Caki2 (cell line): ENCODE results near the gene GABBR1. TPM values are rescaled to one million over a fixed set of nuclear protein-coding genes. Genes with fewer than 3 reads are reported as not detected.

ENCODE experiments used
- DNase-seq: peaks from one replicate; pipeline ENCODE4 v3.0.0-alpha.2; 2015; ENCODE audit warnings: low read depth
- in situ Hi-C: cut with HindIII; loops from 2 replicates; pipeline ENCODE4 v1.10.0; 2016; ENCODE audit warnings: low sequenced_read_pairs, low pct_unique_long_range_greater_than_20kb, mixed read lengths
- total RNA-seq: library from RNA; depleted of rRNA; stranded (reverse); fragments of >200 nt; shearing (Covaris generic); gene quantifications from 2 replicates; pipeline ENCODE4 v1.2.3, GENCODE V29; 2014; ENCODE audit warnings: low replicate concordance

The GABBR1 gene
- total RNA-seq, 1 experiment from 2014 or later = 1.6 TPM

DNA sequence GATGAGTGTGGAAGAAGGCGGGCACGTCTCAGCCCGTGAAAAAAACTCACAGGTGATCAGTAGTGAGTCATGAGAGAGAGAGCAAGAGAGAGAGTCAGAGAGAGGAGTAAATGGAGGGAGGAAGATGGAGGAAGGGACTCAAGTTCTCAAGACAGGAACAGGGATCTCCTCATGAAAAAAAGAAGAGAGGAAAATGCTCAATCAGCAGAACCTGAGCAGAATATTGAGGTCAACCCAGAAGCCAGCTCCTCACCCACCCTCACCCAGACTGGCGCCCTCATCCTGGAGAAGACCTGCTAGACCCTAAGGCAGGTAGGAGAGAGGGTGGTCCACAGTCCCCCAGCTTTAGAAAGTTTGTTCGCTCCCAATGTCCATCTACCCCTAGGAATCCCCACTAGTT lies 78.2 kb downstream of the GABBR1 start:
- no peak for DNase-seq
- in situ Hi-C loops = no loop called here

DNA sequence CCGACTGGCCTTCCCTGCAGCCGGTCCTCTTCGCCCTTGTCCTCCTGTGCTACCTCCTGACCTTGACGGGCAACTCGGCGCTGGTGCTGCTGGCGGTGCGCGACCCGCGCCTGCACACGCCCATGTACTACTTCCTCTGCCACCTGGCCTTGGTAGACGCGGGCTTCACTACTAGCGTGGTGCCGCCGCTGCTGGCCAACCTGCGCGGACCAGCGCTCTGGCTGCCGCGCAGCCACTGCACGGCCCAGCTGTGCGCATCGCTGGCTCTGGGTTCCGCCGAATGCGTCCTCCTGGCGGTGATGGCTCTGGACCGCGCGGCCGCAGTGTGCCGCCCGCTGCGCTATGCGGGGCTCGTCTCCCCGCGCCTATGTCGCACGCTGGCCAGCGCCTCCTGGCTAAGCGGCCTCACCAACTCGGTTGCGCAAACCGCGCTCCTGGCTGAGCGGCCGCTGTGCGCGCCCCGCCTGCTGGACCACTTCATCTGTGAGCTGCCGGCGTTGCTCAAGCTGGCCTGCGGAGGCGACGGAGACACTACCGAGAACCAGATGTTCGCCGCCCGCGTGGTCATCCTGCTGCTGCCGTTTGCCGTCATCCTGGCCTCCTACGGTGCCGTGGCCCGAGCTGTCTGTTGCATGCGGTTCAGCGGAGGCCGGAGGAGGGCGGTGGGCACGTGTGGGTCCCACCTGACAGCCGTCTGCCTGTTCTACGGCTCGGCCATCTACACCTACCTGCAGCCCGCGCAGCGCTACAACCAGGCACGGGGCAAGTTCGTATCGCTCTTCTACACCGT lies 79.5 kb downstream of the GABBR1 start:
- in situ Hi-C loops = no loop called here

DNA sequence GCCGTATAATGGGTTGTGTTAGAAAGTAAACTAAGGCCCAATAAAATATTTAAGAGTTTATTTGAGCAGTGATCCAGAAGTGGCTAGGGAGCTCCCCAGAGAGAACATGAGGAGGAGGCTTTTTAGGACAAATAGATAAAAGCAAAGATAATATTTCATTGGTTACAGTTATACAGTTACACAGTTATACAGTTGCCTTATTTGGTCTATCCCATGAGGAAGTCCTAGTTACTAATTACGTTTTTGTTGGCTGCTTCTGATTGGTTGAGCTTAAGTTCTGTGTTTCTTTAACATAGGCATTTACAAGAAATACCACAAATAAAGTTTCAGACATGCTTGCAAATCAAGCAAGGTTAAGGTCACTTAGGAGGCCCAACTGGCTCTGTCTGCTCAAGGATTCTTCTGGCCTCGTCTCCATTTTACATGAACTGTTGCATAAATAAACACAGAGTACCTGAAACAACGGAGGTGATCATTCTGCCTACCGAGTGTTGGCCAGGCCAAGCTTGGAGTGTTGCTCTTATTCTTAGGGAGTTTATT lies 80.4 kb downstream of the GABBR1 start:
- peak; percentile 33 for DNase-seq
- in situ Hi-C loops = no loop called here

More for the DNA sequence above, 79.5 kb downstream of the GABBR1 start:
- DNase-seq = no peak

DNA sequence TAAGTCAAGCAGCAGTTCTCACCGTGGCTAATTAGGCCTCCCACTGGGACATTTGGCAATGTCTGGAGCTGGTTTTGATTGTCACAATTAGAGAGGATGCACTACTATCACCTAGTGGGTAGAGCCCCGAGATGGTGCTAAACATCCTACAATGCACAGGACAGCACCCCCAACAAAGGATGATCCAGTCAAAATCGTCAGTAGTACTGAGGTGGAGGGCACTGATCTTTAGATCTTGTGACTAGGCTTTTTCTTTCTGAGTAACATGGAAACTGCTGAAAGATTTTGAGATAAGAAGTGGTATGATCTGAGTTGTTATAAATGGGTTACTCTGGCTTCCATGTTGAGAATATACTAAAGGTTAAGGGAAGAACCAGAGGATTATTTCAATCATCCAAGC lies 85.4 kb downstream of the GABBR1 start:
- no peak for DNase-seq
- in situ Hi-C loops = no loop called here

DNA sequence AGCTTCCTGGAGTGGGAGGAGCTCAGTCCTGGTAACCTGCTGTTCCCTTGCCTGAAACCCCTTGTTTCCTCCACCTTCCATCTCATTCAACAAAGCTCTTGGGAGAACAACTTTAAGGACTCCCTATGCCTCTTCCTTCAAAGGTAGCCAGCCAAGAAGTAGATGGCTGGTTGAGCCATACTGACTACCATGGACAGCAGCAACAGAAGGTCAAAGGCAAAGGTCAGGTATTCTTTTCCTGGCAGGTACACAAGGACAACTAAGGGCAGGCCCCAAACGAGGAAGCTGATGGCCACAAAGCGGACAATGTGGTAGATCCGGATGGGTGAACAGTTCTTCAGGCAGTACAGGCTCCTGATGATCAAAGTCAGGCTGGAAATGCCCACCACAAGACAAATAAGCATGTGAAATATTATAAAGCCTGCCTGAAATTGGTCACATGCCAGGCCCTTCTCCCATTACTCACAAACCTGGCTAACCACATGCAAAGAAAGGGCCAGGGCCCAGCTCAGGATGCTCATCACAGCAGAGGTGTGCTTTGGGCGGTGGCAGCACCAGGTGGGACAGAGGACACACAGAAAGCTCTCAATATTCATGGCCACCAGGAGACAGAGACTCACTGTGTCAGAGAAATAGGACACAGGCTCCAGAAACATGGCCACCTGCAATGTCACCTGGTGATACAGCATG lies 95.1 kb downstream of the GABBR1 start:
- in situ Hi-C loops = no loop called here

DNA sequence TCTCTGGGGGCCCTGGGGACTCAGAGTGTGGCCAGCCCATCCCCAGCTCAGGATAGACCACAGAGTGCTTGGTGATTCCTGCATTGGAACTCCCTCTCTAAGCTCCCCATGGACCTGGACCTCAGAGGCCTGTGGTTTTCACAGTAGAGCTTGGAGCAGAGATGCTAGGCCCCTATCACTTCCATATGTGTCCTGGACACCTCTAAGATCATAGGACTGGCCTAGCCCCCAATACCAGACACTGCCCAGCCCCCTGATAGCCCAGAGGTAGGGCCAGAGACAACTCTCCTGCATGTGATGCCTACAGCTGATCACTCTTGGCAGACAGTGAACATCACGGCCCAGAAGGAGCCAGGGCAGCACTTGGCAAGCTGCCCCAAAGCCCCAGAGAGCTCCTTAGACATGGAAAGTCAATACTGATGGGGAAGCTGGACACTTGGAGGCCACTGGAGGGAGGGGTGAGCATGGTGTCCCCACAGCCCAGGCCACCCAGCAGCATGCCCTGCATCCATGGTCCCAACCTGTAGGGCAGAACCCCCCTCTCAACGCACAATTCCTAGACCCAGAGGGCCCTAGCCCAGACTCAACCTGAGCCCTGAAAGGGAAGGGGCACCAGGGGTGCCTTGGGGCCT lies 100.5 kb downstream of the GABBR1 start:
- in situ Hi-C loops = no loop called here
- no peak for DNase-seq

More for the DNA sequence above, 95.1 kb downstream of the GABBR1 start:
- no peak for DNase-seq

DNA sequence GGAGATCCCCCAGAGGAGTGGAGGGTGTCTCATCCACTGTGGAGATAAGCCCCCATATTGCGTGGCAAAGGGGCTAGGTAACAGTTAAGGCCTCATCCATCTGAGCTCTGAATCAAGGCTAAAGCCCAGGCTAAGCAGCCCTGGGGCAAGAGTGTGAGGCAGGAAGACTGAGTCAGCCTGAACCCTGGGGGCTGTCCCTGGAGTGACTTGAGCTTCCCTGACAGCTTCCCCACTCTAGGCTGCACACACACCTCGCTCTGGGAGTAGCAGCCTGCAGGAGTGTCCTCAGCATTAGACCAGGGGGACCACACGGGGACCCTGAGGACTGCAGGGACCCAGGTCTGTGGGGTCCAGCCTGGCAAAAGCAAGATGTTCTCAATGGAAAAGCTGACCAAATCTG lies 101.3 kb downstream of the GABBR1 start:
- in situ Hi-C loops = no loop called here
- DNase-seq = no peak

DNA sequence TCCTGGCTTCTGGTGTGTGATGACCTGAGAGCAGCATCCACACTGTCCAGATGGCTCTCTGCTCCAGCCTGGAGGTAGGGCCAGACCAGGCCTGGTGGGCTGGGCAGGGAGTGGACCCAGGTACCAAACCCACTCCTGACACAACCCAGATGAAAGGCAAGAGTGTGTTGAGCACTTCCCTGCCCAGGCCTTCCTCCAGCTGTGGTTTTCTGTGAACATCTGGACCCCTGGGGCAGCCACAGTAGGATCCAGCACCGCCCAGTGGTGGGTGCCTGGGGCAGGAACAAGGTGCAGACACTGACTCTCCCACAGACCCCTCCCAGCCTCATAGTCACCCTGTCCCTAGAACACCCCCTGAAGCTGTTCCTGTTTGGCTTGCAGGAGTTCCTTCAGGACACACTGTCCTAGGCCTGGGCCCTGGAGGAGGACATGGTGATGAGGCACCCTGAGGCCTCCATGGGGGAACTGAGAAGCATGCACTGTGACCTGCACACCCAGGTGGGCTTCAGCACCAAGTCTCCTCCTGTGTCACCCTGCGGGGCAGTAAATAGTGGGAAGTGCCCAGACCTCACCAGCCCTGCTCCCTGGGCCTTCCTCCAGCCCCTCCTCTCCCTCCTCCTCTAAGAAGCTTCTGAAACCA lies 102.2 kb downstream of the GABBR1 start:
- DNase-seq = no peak
- in situ Hi-C loops = no loop called here

DNA sequence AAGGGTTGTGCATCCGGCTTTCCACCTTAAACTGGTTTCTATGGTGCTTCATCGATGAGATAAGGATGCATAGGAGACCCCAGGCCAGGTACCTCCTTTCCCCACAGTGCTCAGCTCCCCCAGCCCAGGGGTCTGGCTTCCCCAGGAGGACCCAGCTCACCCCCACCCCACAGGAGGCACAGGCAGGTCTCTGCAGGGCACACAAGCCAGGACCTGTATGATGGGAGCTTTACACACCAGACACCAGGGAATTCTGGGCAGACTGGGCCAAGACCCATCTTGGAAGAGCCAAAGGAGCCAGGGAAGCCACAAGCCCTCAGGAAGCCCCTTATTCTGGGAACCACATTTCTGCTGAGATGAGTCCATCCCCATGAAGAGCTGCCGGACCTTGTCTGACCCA lies 103.0 kb downstream of the GABBR1 start:
- DNase-seq = no peak
- in situ Hi-C loops = no loop called here

DNA sequence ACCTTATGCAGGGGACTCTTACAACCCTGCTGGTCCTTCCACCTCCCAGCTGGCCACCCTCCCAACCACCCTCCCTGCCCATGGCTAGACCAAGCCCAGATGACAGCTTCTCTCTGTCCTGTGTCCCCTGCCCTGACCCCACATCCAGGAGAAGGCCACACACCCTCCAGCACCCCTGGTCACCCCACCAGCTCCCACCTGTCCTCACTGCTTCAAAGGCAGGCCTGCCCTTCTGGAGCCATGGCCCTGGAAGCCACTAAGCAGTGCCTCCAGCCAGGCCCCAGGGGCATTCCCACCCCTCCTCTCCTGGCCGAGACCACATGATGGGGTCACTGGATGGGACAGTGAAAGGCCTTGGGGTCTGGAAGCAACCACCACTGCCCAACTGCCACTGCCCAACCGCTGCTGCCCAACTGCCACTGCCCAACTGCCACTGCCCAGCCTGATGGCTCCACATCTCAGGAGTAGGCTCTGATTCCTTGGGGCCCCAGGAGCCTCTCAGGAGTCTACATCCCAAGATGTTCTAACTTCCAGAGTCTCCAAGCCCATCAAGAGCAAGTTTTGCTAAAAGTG lies 103.9 kb downstream of the GABBR1 start:
- in situ Hi-C loops = no loop called here
- DNase-seq = no peak

DNA sequence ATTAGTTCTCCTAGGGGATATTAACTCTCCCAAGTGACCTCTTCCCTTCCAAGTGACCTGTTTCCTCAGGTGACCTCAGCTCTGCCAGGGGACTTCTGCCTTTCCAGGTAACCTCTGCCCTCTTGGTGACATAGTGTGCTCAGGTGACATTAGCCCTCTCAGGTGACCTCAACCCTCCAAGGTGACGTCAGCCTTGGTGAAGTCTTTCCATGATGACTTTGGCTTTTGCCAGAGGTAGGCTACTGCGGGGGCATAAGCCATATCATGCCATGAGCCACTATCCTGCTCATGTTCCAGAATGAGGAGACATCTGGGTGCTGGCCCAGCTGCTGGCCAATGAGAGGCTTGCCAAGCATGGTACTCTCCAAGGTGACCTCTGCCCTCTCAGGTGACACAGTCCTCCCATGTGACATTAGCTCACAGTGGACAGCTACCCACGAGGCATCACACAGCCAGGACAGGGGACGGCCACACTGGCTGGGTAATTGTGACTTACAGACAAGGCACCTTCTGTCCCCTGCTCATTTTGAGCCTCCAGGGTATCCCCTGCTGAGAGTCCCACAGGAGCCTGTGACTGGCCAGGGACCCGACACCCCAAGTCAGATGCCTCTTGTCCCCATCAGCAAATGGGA lies 104.6 kb downstream of the GABBR1 start:
- in situ Hi-C loops = no loop called here
- no peak for DNase-seq

DNA sequence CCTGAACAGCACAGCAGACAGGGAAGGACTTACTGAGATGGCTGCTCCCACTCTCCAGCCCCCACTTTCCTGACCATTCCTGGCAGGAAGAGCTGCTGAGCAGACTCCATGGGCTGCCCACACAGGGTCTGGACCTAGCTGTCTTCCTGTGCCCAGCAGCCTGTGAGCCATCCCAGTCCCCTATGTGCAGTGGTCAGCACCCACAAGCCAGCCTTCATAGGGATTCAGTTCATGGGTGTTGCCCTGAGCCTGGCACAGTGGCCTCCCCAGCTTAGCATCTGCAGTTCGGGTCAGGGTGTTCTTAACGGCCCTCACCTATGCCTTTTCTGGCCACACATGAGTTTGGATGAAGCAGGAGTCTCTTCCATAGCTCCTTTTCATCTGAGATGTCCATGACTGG lies 105.4 kb downstream of the GABBR1 start:
- DNase-seq = no peak

DNA sequence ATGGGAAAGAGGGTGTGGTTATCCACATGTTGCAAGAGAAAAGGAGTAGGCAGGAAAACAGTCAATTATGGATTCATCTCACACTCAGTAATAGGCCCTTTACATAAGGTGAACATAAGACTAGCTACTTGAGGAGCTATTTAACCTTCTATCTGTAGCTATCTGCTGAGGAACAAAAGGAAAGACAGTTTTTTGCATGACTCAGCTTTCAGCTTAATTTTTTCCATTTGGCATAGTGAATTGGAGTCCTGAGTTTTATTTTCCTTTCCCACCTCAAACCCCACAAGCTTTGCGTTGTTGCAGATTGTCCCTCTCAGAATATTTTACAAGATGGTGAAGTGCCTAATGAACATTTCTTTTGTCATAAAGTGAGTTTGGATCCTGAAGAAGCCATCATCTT lies 105.9 kb downstream of the GABBR1 start:
- no peak for DNase-seq
- in situ Hi-C loops = no loop called here

More for the DNA sequence above, 105.4 kb downstream of the GABBR1 start:
- in situ Hi-C loops = no loop called here

DNA sequence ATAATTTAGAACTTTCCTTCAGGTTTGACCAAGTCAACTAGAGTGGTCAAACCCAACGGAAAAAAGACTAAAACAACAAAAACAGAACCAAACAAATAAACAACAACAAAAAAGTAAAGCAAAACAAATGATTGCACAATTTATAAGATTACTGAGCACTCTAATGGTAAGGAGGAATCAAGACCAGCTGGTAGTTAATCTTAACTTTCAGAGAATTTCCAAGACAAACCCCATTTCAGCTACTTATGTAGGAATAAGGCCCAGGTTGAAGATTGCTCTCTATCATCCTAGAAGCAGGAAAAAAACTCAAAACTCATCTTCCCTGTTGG lies 107.7 kb downstream of the GABBR1 start:
- DNase-seq = no peak
- in situ Hi-C loops = no loop called here

DNA sequence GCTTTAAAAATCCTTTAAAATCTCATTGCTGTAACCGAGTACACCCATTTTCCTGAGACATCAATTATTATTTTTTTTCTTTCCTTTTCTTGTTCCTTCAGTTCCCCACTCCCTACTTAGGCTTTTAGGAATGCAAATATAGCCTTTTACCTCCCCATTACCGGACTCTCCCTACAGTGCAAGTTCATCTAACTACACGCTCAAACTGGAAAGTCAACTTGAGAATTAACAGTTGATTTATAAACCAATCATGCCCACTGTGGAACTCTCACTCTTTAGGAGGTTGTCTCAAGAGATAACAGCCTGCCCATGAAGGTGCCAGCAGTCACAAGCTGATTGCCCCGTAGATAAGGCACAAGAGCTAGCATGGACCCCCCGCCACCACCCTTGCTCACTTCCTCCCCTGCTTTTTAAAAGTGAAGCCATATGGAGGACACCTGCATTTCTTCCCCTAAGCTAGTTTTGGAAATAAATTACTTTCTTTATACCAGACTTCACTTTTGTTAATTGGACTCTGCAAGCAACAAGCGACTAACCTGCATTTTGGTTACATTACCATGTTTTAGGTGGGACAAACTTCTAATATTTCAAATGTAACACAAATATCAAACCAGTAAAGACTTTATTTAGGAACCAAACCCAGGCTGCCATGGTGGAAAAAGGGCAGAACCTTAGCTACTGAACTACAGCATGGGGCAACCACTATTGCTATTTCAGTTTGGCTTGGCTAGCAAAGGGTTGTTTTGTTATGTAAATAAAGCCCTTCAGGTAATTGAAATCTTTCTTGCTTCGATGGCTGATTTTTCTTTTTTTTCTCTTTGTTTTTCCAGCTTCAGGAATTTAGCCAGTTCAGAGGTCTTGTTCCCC lies 108.3 kb downstream of the GABBR1 start:
- no peak for DNase-seq
- in situ Hi-C loops = no loop called here

DNA sequence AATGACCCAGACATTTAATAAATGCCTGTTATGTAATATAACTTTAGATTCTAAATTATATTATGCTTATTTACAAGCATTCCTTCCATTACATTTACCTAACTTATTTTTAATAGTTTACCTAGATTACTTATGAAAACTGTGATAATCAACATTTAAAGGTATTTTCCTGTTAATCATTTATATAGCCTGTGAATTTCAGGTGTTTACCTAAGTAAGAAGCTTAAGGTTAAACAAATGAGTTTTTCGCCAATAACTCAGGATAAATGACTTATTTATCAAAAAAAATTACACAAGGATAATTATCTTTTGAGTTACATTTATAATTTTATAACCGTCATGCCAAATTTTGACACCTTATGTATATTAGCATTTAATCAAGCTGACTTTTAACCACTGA lies 108.9 kb downstream of the GABBR1 start:
- DNase-seq = no peak
- in situ Hi-C loops = no loop called here

DNA sequence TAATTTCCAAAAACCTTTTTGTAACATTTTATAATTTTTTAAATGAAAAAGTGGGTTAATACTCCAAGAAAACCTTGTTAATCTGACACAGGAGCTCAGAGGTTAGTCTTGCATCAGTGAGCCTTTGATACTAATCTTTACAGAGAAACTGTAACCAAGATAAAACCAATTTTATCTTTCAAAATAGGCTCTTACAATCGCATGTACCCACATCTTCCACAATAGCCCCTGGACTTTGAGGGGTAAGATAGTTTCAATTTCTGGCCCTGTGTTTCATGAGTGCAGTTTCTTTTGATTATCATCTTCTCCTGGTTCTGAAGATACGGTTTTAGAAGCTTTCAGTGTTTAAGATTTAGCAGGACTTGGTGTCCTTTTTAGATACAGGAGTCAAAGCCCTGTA lies 110.8 kb downstream of the GABBR1 start:
- no peak for DNase-seq
- in situ Hi-C loops = no loop called here
